NCI-H526 treated with DMSO at 0.1 percent for 48 hours (cell line): ENCODE measurements around the gene INTS11.

Experiments used
- DNase-seq: peaks from one replicate; lab custom pipeline; 2025; lab: John Stamatoyannopoulos, UW

The INTS11 gene

DNA sequence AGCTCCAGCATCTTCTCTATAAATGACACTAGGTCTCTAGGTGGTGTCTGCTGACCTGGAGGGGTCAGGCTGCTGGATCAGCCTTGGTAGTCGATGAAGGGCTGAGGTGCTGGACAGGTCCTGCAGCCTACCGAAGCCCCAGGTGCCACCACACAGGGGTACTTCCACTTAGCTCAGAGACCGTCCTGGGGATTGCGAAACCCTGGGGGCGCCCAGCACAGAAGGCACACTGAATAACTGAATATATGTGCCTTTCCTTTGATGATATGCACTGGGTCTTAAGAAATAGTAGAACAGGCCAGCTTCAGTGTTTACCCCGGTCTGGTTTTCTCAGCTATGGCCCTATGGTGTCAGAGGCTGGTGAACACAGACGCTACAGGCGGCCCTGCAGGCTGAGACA lies 61.7 kb downstream of the INTS11 start:
- no peak for DNase-seq

DNA sequence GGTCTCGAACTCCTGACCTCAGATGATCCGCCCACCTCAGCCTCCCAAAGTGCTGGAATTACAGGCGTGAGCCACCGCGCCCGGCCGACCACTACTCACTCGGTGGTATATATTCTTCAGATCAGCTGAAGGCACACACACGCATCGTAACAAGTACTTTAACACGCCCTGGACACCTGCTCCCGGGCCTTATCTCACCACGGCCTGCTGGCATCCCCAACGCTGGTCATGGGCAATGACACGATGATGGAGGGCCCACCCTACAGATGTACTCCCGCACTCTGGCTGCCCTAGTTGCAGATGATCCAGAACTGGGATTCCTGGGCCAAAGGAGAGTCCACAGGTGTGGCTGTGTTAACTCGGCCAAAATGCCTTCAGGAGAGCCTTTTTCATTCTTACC lies 62.4 kb downstream of the INTS11 start:
- no peak for DNase-seq
